Myocyte (in vitro differentiated cells): Measurements from ENCODE around the gene HP1BP3. TPM values are rescaled to one million over a fixed set of nuclear protein-coding genes. Genes with fewer than 3 reads are reported as not detected.

Experiments
- DNase-seq: peaks from one replicate; pipeline ENCODE4 v3.0.0-alpha.2; 2012; ENCODE audit warnings: low read depth
- total RNA-seq: library from RNA; depleted of rRNA; stranded (reverse); fragments of >200 nt; gene quantifications from 2 replicates; pipeline ENCODE4 v1.2.3, GENCODE V29; 2014

The HP1BP3 gene
- total RNA-seq, 1 donor from 2014 or later: 155 TPM

DNA sequence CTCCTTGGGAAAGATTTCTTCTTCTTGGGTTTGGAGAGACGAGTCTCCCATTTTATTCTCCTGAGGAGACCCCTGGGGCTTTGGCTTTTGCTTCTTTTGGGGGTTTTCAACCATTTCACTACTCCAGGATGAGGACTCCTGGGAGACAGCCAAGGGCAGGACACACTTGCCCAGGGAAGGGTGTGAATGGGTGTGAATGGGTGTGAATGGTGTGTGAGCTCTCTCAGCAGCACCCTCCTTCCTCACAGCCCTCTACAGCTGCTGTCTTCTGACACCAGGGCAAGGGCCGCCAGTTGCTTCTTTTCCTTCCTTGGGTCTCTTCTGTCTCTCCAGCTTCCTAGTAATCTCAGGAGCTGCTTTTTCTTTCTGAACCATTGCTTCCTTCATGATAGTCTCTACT, 93.5 kb downstream of the HP1BP3 start:
- peak; percentile 12 for DNase-seq

Other genes with a start within 250 kb of the HP1BP3 start
- 0.08 TPM in 1 of 2 replicates, not detected in the other for gene FAM43B, start 234.7 kb downstream of the HP1BP3 start, total RNA-seq
- gene CDA, start 198.2 kb downstream of the HP1BP3 start, total RNA-seq: 0.16 TPM in 1 of 2 replicates, not detected in the other
- 115 and 127 TPM in 2 replicates for gene PINK1, start 153.8 kb downstream of the HP1BP3 start, total RNA-seq
- gene DDOST, start 125.9 kb downstream of the HP1BP3 start, total RNA-seq: 184 and 204 TPM in 2 replicates
- 0.10 and 0.19 TPM in 2 replicates for gene KIF17, start 69.3 kb downstream of the HP1BP3 start, total RNA-seq
- gene SH2D5, start 54.6 kb downstream of the HP1BP3 start, total RNA-seq: 0.47 and 1.5 TPM in 2 replicates